ENCODE results near the gene OARD1.

GRCh38 chr6:41065550-41066026 is 6.6 kb downstream of the OARD1 start:
- TF ChIP-seq ZIC2 (tag by site-specific recombination; IDR thresholded peaks at IDR 0.05) (no peak), ZNF138 (tag by site-specific recombination; IDR thresholded peaks at IDR 0.05; ENCODE audit: borderline replicate concordance) (no peak), ZNF792 (tag by site-specific recombination; IDR thresholded peaks at IDR 0.05) (no peak), ZNF488 (tag by site-specific recombination; IDR thresholded peaks at IDR 0.05) (no peak), ZEB2 (tag by site-specific recombination; IDR thresholded peaks at IDR 0.05) (no peak), RBAK (tag by site-specific recombination; IDR thresholded peaks at IDR 0.05) (no peak)

Measured in HEK293 (cell line).